ENCODE results near the gene NKX3-2.

Gene NKX3-2

DNA sequence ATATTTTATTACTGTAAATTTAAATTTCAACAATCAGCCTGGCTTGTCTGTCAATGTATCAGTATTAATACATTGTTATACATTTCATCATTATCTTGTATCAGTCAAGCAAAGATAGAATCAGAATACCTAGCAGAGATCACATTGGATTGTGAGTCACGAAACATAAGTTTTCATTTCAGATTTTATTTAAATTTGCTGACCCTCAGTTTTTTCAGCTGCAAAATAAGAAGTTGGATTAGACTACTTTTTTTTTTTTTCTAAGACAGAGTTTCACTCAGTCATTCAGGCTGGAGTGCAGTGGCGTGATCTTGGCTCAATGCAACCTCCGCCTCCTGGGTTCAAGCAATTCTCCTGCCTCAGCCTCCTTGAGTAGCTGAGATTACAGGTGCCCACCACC is 33.4 kb upstream of the NKX3-2 start (continued):
- TF ChIP-seq ZNF626 (tag by site-specific recombination; IDR thresholded peaks at IDR 0.05) (no peak), HOXD13 (CRISPR knock-in tag; IDR thresholded peaks at IDR 0.05; ENCODE audit: borderline replicate concordance) (no peak), ZNF391 (tag by site-specific recombination; IDR thresholded peaks at IDR 0.05; ENCODE audit: borderline replicate concordance, low read depth) (no peak), ZNF701 (tag by site-specific recombination; IDR thresholded peaks at IDR 0.05) (no peak), ZNF792 (tag by site-specific recombination; IDR thresholded peaks at IDR 0.05) (no peak), ZNF585B (tag by site-specific recombination; IDR thresholded peaks at IDR 0.05) (no peak), ZNF169 (tag by site-specific recombination; IDR thresholded peaks at IDR 0.05) (no peak)

DNA sequence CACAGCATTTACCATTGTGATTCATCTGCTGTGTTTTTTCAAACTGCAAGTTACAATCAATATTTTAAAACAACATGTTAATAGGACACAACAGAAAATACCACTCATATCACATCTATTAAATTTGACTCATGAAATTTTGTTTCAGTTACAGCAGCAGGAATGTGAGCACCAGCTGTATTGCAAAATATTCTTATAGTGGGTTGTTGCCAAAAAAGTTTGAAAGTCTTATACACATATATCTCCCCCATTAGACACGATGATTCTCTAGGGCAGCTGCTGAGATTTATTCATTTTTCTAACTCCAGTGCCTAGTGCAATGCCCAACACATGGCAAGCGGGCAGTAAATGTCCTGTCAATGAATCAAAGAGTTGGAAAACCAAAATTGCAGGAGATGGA is 26.6 kb upstream of the NKX3-2 start:
- no peaks in the 10 kb centered on the region for H3K9me3 ChIP-seq (ENCODE audit: control insufficient read depth, insufficient read depth, low read depth, low read length)
- TF ChIP-seq ZNF747 (tag by site-specific recombination; IDR thresholded peaks at IDR 0.05) (no peak), ZNF558 (tag by site-specific recombination; IDR thresholded peaks at IDR 0.05) (no peak), ZNF157 (tag by site-specific recombination; IDR thresholded peaks at IDR 0.05) (no peak), ZNF394 (tag by site-specific recombination; IDR thresholded peaks at IDR 0.05; ENCODE audit: borderline replicate concordance) (no peak), ZNF510 (tag by site-specific recombination; IDR thresholded peaks at IDR 0.05; ENCODE audit: insufficient replicate concordance) (no peak), ZFHX2 (tag by site-specific recombination; conservative IDR thresholded peaks at IDR 0.05) (no peak)
- no peaks in the 10 kb centered on the region for H3K4me1 ChIP-seq (ENCODE audit: control insufficient read depth, insufficient read depth, low read length)
- POLR2A ChIA-PET: no interaction called here
- H3K36me3 ChIP-seq (ENCODE audit: control insufficient read depth in 2 of 2, insufficient read depth in 1 of 2, low read length in 2 of 2): peaks cover 0 to 73% of the 10 kb centered on the region in 2 experiments
- H3K27ac ChIP-seq (ENCODE audit: extremely low read depth, low read depth, low read length): no peak overlapping the region
- H3K4me3 ChIP-seq (ENCODE audit: low read depth, low read length): no peak overlapping the region
- CTCF ChIA-PET: interaction anchor here (0.5 kb wide), 1 partner anchor 182 kb away, joined by 3 read pairs; no protein-coding TSS in a partner anchor

DNA sequence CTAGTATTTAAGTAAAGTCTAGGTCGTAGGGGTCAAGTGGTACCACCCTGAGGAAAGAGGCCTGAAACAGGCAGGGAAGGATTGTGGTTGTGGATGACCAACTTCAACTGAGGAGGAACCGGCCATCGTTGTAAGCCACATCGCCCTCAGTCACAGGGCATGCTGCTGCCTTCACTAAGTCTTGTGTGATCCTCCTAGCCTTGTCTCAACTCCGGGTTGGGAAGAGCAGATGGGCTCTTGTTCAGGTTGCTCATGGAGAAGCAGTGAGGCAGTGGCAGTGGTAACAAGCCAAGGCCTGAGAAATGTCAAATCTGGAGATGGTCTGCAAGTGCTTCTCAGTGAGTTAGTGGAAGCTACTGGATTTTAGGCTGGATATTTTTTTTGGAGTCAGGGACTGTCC is 22.8 kb upstream of the NKX3-2 start:
- Histone ChIP-seq H3K27ac (ENCODE audit: extremely low read depth, low read depth, low read length) (no peak overlapping the region), H3K4me1 (ENCODE audit: control insufficient read depth, insufficient read depth, low read length) (no peaks in the 10 kb centered on the region), H3K36me3 (ENCODE audit: control insufficient read depth in 2 of 2, insufficient read depth in 1 of 2, low read length in 2 of 2) (peaks cover 0 to 49% of the 10 kb centered on the region in 2 experiments; a peak in 2 of 3 replicates), H3K4me3 (ENCODE audit: low read depth, low read length) (no peak overlapping the region), H3K9me3 (ENCODE audit: control insufficient read depth, insufficient read depth, low read depth, low read length) (no peaks in the 10 kb centered on the region)
- CTCF ChIA-PET: no interaction called here
- POLR2A ChIA-PET: no interaction called here
- TF ChIP-seq, protein P1, sequence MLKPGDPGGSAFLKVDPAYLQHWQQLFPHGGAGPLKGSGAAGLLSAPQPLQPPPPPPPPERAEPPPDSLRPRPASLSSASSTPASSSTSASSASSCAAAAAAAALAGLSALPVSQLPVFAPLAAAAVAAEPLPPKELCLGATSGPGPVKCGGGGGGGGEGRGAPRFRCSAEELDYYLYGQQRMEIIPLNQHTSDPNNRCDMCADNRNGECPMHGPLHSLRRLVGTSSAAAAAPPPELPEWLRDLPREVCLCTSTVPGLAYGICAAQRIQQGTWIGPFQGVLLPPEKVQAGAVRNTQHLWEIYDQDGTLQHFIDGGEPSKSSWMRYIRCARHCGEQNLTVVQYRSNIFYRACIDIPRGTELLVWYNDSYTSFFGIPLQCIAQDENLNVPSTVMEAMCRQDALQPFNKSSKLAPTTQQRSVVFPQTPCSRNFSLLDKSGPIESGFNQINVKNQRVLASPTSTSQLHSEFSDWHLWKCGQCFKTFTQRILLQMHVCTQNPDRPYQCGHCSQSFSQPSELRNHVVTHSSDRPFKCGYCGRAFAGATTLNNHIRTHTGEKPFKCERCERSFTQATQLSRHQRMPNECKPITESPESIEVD (tag by site-specific recombination; IDR thresholded peaks at IDR 0.05): no peak
- TF ChIP-seq ZNF133 (tag by site-specific recombination; IDR thresholded peaks at IDR 0.05): no peak

DNA sequence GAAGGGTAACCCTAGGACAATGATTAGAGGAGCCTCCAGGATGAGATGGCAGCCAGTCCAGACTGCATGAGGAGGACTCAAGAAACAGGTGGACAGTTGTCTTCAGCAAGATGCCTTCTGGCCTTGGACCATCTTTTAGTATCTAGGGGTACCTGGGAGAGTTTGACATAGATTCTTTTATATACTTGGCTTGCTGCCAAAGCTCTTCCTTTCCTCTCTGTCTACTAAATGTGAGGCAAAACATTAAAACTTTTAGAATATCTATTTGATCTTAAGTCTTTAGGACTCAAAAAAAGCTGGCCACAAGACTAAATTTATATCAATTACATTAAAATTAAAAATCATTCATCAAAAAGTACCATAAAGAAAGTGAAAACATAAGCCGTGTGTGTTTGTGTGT is 18.6 kb upstream of the NKX3-2 start:
- H3K27ac ChIP-seq (ENCODE audit: extremely low read depth, low read depth, low read length): no peak overlapping the region
- ChIA-PET POLR2A (no interaction called here), CTCF (interaction anchor here (0.7 kb wide), 1 partner anchor 43 kb away, joined by 3 read pairs; no protein-coding TSS in a partner anchor)
- no peak overlapping the region for H3K4me3 ChIP-seq (ENCODE audit: low read depth, low read length)
- no peaks in the 10 kb centered on the region for H3K4me1 ChIP-seq (ENCODE audit: control insufficient read depth, insufficient read depth, low read length)
- no peaks in the 10 kb centered on the region for H3K9me3 ChIP-seq (ENCODE audit: control insufficient read depth, insufficient read depth, low read depth, low read length)
- peaks cover 0 to 11% of the 10 kb centered on the region in 2 experiments; a peak in 1 of 3 replicates for H3K36me3 ChIP-seq (ENCODE audit: control insufficient read depth in 2 of 2, insufficient read depth in 1 of 2, low read length in 2 of 2)
- TF ChIP-seq ZNF544 (tag by site-specific recombination; IDR thresholded peaks at IDR 0.05) (no peak), ZNF623 (tag by site-specific recombination; IDR thresholded peaks at IDR 0.05) (no peak), ZNF24 (tag by site-specific recombination; IDR thresholded peaks at IDR 0.05) (no peak), ZNF302 (tag by site-specific recombination; IDR thresholded peaks at IDR 0.05; ENCODE audit: low read depth) (no peak), OVOL3 (tag by site-specific recombination; IDR thresholded peaks at IDR 0.05) (no peak), ZNF48 (tag by site-specific recombination; IDR thresholded peaks at IDR 0.05) (no peak)
- TF ChIP-seq, protein P2, sequence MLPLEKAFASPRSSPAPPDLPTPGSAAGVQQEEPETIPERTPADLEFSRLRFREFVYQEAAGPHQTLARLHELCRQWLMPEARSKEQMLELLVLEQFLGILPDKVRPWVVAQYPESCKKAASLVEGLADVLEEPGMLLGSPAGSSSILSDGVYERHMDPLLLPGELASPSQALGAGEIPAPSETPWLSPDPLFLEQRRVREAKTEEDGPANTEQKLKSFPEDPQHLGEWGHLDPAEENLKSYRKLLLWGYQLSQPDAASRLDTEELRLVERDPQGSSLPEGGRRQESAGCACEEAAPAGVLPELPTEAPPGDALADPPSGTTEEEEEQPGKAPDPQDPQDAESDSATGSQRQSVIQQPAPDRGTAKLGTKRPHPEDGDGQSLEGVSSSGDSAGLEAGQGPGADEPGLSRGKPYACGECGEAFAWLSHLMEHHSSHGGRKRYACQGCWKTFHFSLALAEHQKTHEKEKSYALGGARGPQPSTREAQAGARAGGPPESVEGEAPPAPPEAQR (tag by site-specific recombination; IDR thresholded peaks at IDR 0.05): no peak
- TF ChIP-seq, protein P3, sequence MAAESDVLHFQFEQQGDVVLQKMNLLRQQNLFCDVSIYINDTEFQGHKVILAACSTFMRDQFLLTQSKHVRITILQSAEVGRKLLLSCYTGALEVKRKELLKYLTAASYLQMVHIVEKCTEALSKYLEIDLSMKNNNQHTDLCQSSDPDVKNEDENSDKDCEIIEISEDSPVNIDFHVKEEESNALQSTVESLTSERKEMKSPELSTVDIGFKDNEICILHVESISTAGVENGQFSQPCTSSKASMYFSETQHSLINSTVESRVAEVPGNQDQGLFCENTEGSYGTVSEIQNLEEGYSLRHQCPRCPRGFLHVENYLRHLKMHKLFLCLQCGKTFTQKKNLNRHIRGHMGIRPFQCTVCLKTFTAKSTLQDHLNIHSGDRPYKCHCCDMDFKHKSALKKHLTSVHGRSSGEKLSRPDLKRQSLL (tag by site-specific recombination; IDR thresholded peaks at IDR 0.05): no peak
- TF ChIP-seq, protein P4, sequence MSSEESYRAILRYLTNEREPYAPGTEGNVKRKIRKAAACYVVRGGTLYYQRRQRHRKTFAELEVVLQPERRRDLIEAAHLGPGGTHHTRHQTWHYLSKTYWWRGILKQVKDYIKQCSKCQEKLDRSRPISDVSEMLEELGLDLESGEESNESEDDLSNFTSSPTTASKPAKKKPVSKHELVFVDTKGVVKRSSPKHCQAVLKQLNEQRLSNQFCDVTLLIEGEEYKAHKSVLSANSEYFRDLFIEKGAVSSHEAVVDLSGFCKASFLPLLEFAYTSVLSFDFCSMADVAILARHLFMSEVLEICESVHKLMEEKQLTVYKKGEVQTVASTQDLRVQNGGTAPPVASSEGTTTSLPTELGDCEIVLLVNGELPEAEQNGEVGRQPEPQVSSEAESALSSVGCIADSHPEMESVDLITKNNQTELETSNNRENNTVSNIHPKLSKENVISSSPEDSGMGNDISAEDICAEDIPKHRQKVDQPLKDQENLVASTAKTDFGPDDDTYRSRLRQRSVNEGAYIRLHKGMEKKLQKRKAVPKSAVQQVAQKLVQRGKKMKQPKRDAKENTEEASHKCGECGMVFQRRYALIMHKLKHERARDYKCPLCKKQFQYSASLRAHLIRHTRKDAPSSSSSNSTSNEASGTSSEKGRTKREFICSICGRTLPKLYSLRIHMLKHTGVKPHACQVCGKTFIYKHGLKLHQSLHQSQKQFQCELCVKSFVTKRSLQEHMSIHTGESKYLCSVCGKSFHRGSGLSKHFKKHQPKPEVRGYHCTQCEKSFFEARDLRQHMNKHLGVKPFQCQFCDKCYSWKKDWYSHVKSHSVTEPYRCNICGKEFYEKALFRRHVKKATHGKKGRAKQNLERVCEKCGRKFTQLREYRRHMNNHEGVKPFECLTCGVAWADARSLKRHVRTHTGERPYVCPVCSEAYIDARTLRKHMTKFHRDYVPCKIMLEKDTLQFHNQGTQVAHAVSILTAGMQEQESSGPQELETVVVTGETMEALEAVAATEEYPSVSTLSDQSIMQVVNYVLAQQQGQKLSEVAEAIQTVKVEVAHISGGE (tag by site-specific recombination; conservative IDR thresholded peaks at IDR 0.05; ENCODE audit: low read depth): no peak
